ENCODE results near the gene IWS1.

- TF ChIP-seq GATA2 (IDR thresholded peaks at IDR 0.05; ENCODE audit: low read depth, low read length) (no peak), GATA3 (IDR thresholded peaks at IDR 0.05; ENCODE audit: low read depth, low read length) (no peak)
Observed at GRCh38 chr2:127525691-127526131, 578 bp downstream of the IWS1 start.
